ENCODE data around the gene TM2D3. TPM values are rescaled to one million over a fixed set of nuclear protein-coding genes. Genes with fewer than 3 reads are reported as not detected.

TM2D3 gene
- total and polyA plus RNA-seq, 2 donors (not counting 1 experiment from before 2014, with no cell fraction given), result 35.5 to 63.5 TPM

DNA sequence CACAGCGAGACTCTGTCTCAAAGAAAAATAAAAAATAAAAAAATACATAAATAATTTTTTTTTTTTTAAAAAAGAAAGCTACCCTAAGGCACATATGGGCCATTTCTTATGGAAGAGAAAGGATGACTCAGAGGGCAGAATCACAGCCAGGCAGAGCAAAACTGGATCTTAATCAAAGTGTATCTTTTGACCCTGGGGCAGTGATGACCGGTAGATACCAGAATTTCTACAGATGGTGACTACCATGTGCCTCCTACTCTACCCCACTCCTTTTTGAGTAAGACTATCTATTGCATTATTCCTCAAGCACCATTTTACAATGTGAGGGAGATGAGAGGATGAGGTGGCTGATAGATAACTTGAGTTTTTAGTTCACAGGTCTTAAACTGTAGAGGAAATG lies 46.1 kb upstream of the TM2D3 start:
- H3K27me3 Mint-ChIP-seq, result no peaks in the 10 kb centered on the region
- Histone ChIP-seq H3K27ac (ENCODE audit: low read length in 2 of 2) (no peak overlapping the region), H2AFZ (ENCODE audit: insufficient read depth, low read depth, low read length, poor library complexity, severe bottlenecking) (no peak overlapping the region), H3K4me3 (ENCODE audit: control extremely low read depth in 1 of 5, extremely low read depth in 1 of 5, insufficient read depth in 1 of 5, low read depth in 2 of 5, low read length in 4 of 5) (no peak overlapping the region), H3K36me3 (replicated peaks in 1 of 2; ENCODE audit: control extremely low read depth in 1 of 2, control insufficient read depth in 1 of 2, extremely low read depth in 1 of 2, insufficient read depth in 2 of 2, low read length in 1 of 2) (peaks cover 0 to 78% of the 10 kb centered on the region in 2 experiments), H3K9ac (ENCODE audit: low read length) (no peak overlapping the region), H3K4me1 (ENCODE audit: control insufficient read depth in 2 of 2, insufficient read depth in 2 of 2, low read length in 2 of 2) (peaks cover 13 to 15% of the 10 kb centered on the region in 2 donors), H3K9me3 (ENCODE audit: control extremely low read depth in 1 of 3, control insufficient read depth in 2 of 3, insufficient read depth in 1 of 3, low read length in 2 of 3) (no peaks in the 10 kb centered on the region), H4K20me1 (ENCODE audit: control insufficient read depth, insufficient read depth, low read length, poor library complexity, severe bottlenecking) (no peaks in the 10 kb centered on the region), H3K4me2 (replicated peaks; ENCODE audit: low read depth, low read length, poor library complexity, severe bottlenecking) (no peak overlapping the region), H3K27me3 (replicated peaks in 1 of 4; ENCODE audit: control extremely low read depth in 1 of 4, control insufficient read depth in 3 of 4, insufficient read depth in 4 of 4, low read length in 3 of 4) (no peaks in the 10 kb centered on the region), H3K79me2 (ENCODE audit: control insufficient read depth, insufficient read depth, low read length) (no peaks in the 10 kb centered on the region)
- peaks cover 33% of the 10 kb centered on the region for H3K4me1 Mint-ChIP-seq
- ChIA-PET CTCF (no interaction called here), POLR2A (no interaction called here)
- H3K4me3 Mint-ChIP-seq, result no peak overlapping the region
- no peak for TF ChIP-seq EZH2 (IDR thresholded peaks at IDR 0.05; ENCODE audit: borderline replicate concordance, insufficient read depth, low read depth, low read length, poor library complexity, severe bottlenecking)
- TF ChIP-seq, protein P1, sequence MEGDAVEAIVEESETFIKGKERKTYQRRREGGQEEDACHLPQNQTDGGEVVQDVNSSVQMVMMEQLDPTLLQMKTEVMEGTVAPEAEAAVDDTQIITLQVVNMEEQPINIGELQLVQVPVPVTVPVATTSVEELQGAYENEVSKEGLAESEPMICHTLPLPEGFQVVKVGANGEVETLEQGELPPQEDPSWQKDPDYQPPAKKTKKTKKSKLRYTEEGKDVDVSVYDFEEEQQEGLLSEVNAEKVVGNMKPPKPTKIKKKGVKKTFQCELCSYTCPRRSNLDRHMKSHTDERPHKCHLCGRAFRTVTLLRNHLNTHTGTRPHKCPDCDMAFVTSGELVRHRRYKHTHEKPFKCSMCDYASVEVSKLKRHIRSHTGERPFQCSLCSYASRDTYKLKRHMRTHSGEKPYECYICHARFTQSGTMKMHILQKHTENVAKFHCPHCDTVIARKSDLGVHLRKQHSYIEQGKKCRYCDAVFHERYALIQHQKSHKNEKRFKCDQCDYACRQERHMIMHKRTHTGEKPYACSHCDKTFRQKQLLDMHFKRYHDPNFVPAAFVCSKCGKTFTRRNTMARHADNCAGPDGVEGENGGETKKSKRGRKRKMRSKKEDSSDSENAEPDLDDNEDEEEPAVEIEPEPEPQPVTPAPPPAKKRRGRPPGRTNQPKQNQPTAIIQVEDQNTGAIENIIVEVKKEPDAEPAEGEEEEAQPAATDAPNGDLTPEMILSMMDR (IDR thresholded peaks at IDR 0.05), result no peak
- intact Hi-C loops (cut with micrococcal nuclease), result no loop called here
- H3K9me3 Mint-ChIP-seq (ENCODE audit: insufficient read depth), result no peaks in the 10 kb centered on the region
- ATAC-seq (ENCODE audit: low read depth) (no peak), DNase-seq (no peak)
- no CpG with 5 or more reads among the region's 2 CpGs for WGBS (ENCODE audit: insufficient coverage)
- no peak overlapping the region for H3K27ac Mint-ChIP-seq

DNA sequence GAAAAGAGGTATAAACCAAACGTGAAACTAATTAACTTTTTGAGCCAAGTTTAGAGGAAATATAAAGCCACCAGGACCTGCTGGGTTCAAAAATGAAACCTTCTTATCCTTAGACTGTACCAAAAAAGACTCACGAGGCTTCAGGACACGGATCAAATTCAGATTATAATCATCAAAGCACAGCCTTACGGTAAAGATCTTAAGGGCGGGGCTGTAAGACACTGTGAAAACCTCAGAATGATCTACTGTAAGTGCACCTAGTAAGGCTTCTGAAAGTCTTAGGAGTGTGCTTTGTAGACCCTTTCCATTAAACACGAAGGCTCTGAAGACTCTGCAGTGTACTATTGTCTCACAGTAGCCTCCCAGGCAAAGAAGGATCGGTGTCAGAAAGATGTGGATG lies 45.3 kb upstream of the TM2D3 start:
- intact Hi-C loops (cut with micrococcal nuclease), result no loop called here

More for the DNA sequence above, 45.3 kb upstream of the TM2D3 start:
- no peak overlapping the region for H3K4me3 ChIP-seq (ENCODE audit: control extremely low read depth in 1 of 5, extremely low read depth in 1 of 5, insufficient read depth in 1 of 5, low read depth in 2 of 5, low read length in 4 of 5)
- peaks cover 0 to 77% of the 10 kb centered on the region in 2 experiments for H3K36me3 ChIP-seq (replicated peaks in 1 of 2; ENCODE audit: control extremely low read depth in 1 of 2, control insufficient read depth in 1 of 2, extremely low read depth in 1 of 2, insufficient read depth in 2 of 2, low read length in 1 of 2)
- H4K20me1 ChIP-seq (ENCODE audit: control insufficient read depth, insufficient read depth, low read length, poor library complexity, severe bottlenecking), result no peaks in the 10 kb centered on the region
- no peaks in the 10 kb centered on the region for H3K79me2 ChIP-seq (ENCODE audit: control insufficient read depth, insufficient read depth, low read length)
- Mint-ChIP-seq H3K4me3 (no peak overlapping the region), H3K9me3 (ENCODE audit: insufficient read depth) (no peaks in the 10 kb centered on the region), H3K27ac (no peak overlapping the region), H3K27me3 (no peaks in the 10 kb centered on the region), H3K4me1 (peaks cover 31% of the 10 kb centered on the region)
- peaks cover 9 to 11% of the 10 kb centered on the region in 2 donors for H3K4me1 ChIP-seq (ENCODE audit: control insufficient read depth in 2 of 2, insufficient read depth in 2 of 2, low read length in 2 of 2)
- CTCF ChIA-PET, result no interaction called here
- no peak overlapping the region for H3K27ac ChIP-seq (ENCODE audit: low read length in 2 of 2)
- H3K4me2 ChIP-seq (replicated peaks; ENCODE audit: low read depth, low read length, poor library complexity, severe bottlenecking), result no peak overlapping the region
- no peak overlapping the region for H2AFZ ChIP-seq (ENCODE audit: insufficient read depth, low read depth, low read length, poor library complexity, severe bottlenecking)
- H3K9ac ChIP-seq (ENCODE audit: low read length), result no peak overlapping the region
- no peaks in the 10 kb centered on the region for H3K27me3 ChIP-seq (replicated peaks in 1 of 4; ENCODE audit: control extremely low read depth in 1 of 4, control insufficient read depth in 3 of 4, insufficient read depth in 4 of 4, low read length in 3 of 4)
- POLR2A ChIA-PET, result no interaction called here
- no peak for DNase-seq
- no peak for ATAC-seq (ENCODE audit: low read depth)
- peaks cover 0 to 3% (median 0%) of the 10 kb centered on the region in 3 donors for H3K9me3 ChIP-seq (ENCODE audit: control extremely low read depth in 1 of 3, control insufficient read depth in 2 of 3, insufficient read depth in 1 of 3, low read length in 2 of 3)
- TF ChIP-seq EZH2 (IDR thresholded peaks at IDR 0.05; ENCODE audit: borderline replicate concordance, insufficient read depth, low read depth, low read length, poor library complexity, severe bottlenecking), result no peak
- 100% methylated on average over 5 of the region's 7 CpGs for WGBS (ENCODE audit: insufficient coverage)

Data from B cell (primary cell).